Chondrocyte (in vitro differentiated cells): ENCODE data around the gene RNF157. TPM values are rescaled to one million over a fixed set of nuclear protein-coding genes. Genes with fewer than 3 reads are reported as not detected.

Experiments
- DNase-seq: peaks from one replicate; pipeline ENCODE4 v3.0.0; 2021; ENCODE audit warnings: mixed read lengths, low spot score
- H3K27ac Mint-ChIP-seq: one replicate; pipeline ENCODE4 v1.8.0; 2021; ENCODE audit warnings: mild to moderate bottlenecking, moderate library complexity, mixed read lengths; ENCODE audit not compliant: unreplicated experiment
- H3K27me3 Mint-ChIP-seq: 2 replicates; pipeline ENCODE4 v1.8.0; 2021; ENCODE audit warnings: low read depth, mixed read lengths
- H3K36me3 Mint-ChIP-seq: 2 replicates; pipeline ENCODE4 v1.8.0; 2021; ENCODE audit warnings: low read depth, mixed read lengths
- H3K4me1 Mint-ChIP-seq: 2 replicates; pipeline ENCODE4 v1.8.0; 2021; ENCODE audit warnings: low read depth, mild to moderate bottlenecking, mixed read lengths
- H3K4me3 Mint-ChIP-seq: one replicate; pipeline ENCODE4 v1.8.0; 2021; ENCODE audit warnings: mild to moderate bottlenecking, moderate library complexity, mixed read lengths; ENCODE audit not compliant: unreplicated experiment
- H3K9me3 Mint-ChIP-seq: 2 replicates; pipeline ENCODE4 v1.8.0; 2021; ENCODE audit warnings: low read depth, mixed read lengths
- CTCF ChIP-seq: fragments of 200-600 bp; sonication (generic); IDR thresholded peaks from 2 replicates; pipeline ENCODE4 v1.5.0; 2021; ENCODE audit warnings: antibody characterized with exemption, mild to moderate bottlenecking, moderate library complexity
- total RNA-seq: library from RNA; stranded (reverse); gene quantifications from 3 replicates; pipeline ENCODE4 v1.2.1, GENCODE V29; 2021

RNF157 gene
- total RNA-seq, 1 donor from 2014 or later = 1.5 TPM

GRCh38 chr17:76199469-76199868, 40.8 kb downstream of the RNF157 start:
- Mint-ChIP-seq H3K4me3 (no peak overlapping the region), H3K4me1 (peaks cover 4% of the 10 kb centered on the region), H3K9me3 (no peaks in the 10 kb centered on the region), H3K36me3 (no peaks in the 10 kb centered on the region), H3K27me3 (no peaks in the 10 kb centered on the region), H3K27ac (no peak overlapping the region)
- DNase-seq = no peak
- no peak for TF ChIP-seq CTCF

- H3K27ac Mint-ChIP-seq = no peak overlapping the region
- no peak for TF ChIP-seq CTCF
- no peaks in the 10 kb centered on the region for H3K4me1 Mint-ChIP-seq
- no peak for DNase-seq
- H3K36me3 Mint-ChIP-seq = no peaks in the 10 kb centered on the region
- no peaks in the 10 kb centered on the region for H3K9me3 Mint-ChIP-seq
- no peaks in the 10 kb centered on the region for H3K27me3 Mint-ChIP-seq
- no peak overlapping the region for H3K4me3 Mint-ChIP-seq
These were observed 41.6 kb downstream of the RNF157 start for GRCh38 chr17:76198702-76199101.

- no peak for DNase-seq
- no peak overlapping the region for H3K4me3 Mint-ChIP-seq
- no peaks in the 10 kb centered on the region for H3K4me1 Mint-ChIP-seq
- H3K27ac Mint-ChIP-seq = no peak overlapping the region
- H3K36me3 Mint-ChIP-seq = no peaks in the 10 kb centered on the region
- no peak for TF ChIP-seq CTCF
- H3K9me3 Mint-ChIP-seq = no peaks in the 10 kb centered on the region
- no peaks in the 10 kb centered on the region for H3K27me3 Mint-ChIP-seq
These were observed 42.4 kb downstream of the RNF157 start for GRCh38 chr17:76197911-76198310.

- Mint-ChIP-seq H3K4me3 (no peak overlapping the region), H3K27ac (no peak overlapping the region), H3K4me1 (no peaks in the 10 kb centered on the region), H3K9me3 (no peaks in the 10 kb centered on the region), H3K27me3 (no peaks in the 10 kb centered on the region), H3K36me3 (no peaks in the 10 kb centered on the region)
- no peak for DNase-seq
- no peak for TF ChIP-seq CTCF
These were observed 43.6 kb downstream of the RNF157 start for GRCh38 chr17:76196675-76197074.

- Mint-ChIP-seq H3K4me3 (no peak overlapping the region), H3K27me3 (no peaks in the 10 kb centered on the region), H3K4me1 (no peaks in the 10 kb centered on the region), H3K9me3 (no peaks in the 10 kb centered on the region), H3K27ac (no peak overlapping the region), H3K36me3 (no peaks in the 10 kb centered on the region)
- TF ChIP-seq CTCF = no peak
- DNase-seq = no peak
These were observed 44.8 kb downstream of the RNF157 start for GRCh38 chr17:76195281-76196096.
